Stimulated activated CD8-positive, alpha-beta memory T cell treated with anti-CD3 and anti-CD28 coated beads, Interleukin-7, amount 100 ng/mL, for 4 hours (primary cell): ENCODE data around the gene ANKRD65.
"Not testable (repeated sequence)": the region's sequence is repeated elsewhere in the genome, so short reads cannot be mapped to it uniquely, and the experiment has no call there.

Source experiments
- DNase-seq, 2 donors: peaks; one replicate each; pipeline ENCODE4 v3.0.0-alpha.2; 2020; ENCODE audit warnings: low read depth in 2 of 2

ANKRD65 gene

GRCh38 chr1:1417825-1418463, 3.1 kb downstream of the ANKRD65 start:
- DNase-seq = not testable (repeated sequence)

GRCh38 chr1:1417396-1417795, 3.7 kb downstream of the ANKRD65 start:
- DNase-seq = not testable (repeated sequence)

- DNase-seq = no peak
Observed at GRCh38 chr1:1415751-1416150, 5.3 kb downstream of the ANKRD65 start.

- DNase-seq = not testable (repeated sequence)
Observed at GRCh38 chr1:1412311-1412902, 8.7 kb downstream of the ANKRD65 start.

- DNase-seq = no peak
Observed at GRCh38 chr1:1411626-1412025, 9.4 kb downstream of the ANKRD65 start.

- not testable (repeated sequence) for DNase-seq
Observed at GRCh38 chr1:1410238-1410637, 10.8 kb downstream of the ANKRD65 start.

GRCh38 chr1:1407636-1408318, 13.3 kb downstream of the ANKRD65 start:
- no peak for DNase-seq

GRCh38 chr1:1406821-1407635, 14.0 kb downstream of the ANKRD65 start, which contains the start of gene MRPL20:
Gene MRPL20, minus strand, starts transcription at chr1:1407293. Its CDS starts 76 bp downstream, at chr1:1407217.
- DNase-seq = peak; percentile 92 to 94

- no peak for DNase-seq
Observed at GRCh38 chr1:1406101-1406820, 14.8 kb downstream of the ANKRD65 start.

- no peak for DNase-seq
Observed at GRCh38 chr1:1403653-1404052, 17.4 kb downstream of the ANKRD65 start.

GRCh38 chr1:1402901-1403392, 18.1 kb downstream of the ANKRD65 start:
- not testable (repeated sequence) for DNase-seq

GRCh38 chr1:1402072-1402900, 18.8 kb downstream of the ANKRD65 start:
- no peak for DNase-seq

- DNase-seq = no peak
Observed at GRCh38 chr1:1401457-1402010, 19.5 kb downstream of the ANKRD65 start.

- DNase-seq = no peak
Observed at GRCh38 chr1:1400576-1401456, 20.3 kb downstream of the ANKRD65 start.

- DNase-seq = no peak
Observed at GRCh38 chr1:1399872-1400575, 21.1 kb downstream of the ANKRD65 start.

- peak; percentile 96 to 100 for DNase-seq
Observed at GRCh38 chr1:1399187-1399871, 21.7 kb downstream of the ANKRD65 start, which contains the start of gene CCNL2. Gene CCNL2, minus strand, starts transcription at chr1:1399335. Its CDS starts 29 bp downstream, at chr1:1399306.

GRCh38 chr1:1398677-1399186, 22.3 kb downstream of the ANKRD65 start:
- DNase-seq = no peak
